ENCODE measurements around the gene SLC49A4. TPM values are rescaled to one million over a fixed set of nuclear protein-coding genes. Genes with fewer than 3 reads are reported as not detected.

Gene SLC49A4
- total RNA-seq, 1 donor, result 30.0 TPM

- no peak for TF ChIP-seq CTCF (IDR thresholded peaks at IDR 0.05; ENCODE audit: insufficient read depth, low read length)
- peak overlapping the region; percentile 95 for H3K4me3 ChIP-seq (ENCODE audit: low read depth, low read length)
- peak; percentile 6 for DNase-seq (ENCODE audit: low read depth)
Measured at GRCh38 chr3:122795674-122796195, 866 bp downstream of the SLC49A4 start.

GRCh38 chr3:122797291-122797690, 2.4 kb downstream of the SLC49A4 start:
- H3K4me3 ChIP-seq (ENCODE audit: low read depth, low read length), result no peak overlapping the region
- DNase-seq (ENCODE audit: low read depth), result peak; percentile 31
- TF ChIP-seq CTCF (IDR thresholded peaks at IDR 0.05; ENCODE audit: insufficient read depth, low read length), result no peak

- H3K4me3 ChIP-seq (ENCODE audit: low read depth, low read length), result no peak overlapping the region
- DNase-seq (ENCODE audit: low read depth), result no peak
- TF ChIP-seq CTCF (IDR thresholded peaks at IDR 0.05; ENCODE audit: insufficient read depth, low read length), result no peak
Measured at GRCh38 chr3:122799322-122799721, 4.5 kb downstream of the SLC49A4 start.

- no peak for TF ChIP-seq CTCF (IDR thresholded peaks at IDR 0.05; ENCODE audit: insufficient read depth, low read length)
- no peak for DNase-seq (ENCODE audit: low read depth)
Measured at GRCh38 chr3:122800031-122800430, 5.2 kb downstream of the SLC49A4 start.

GRCh38 chr3:122800706-122801237, 5.9 kb downstream of the SLC49A4 start:
- no peak for TF ChIP-seq CTCF (IDR thresholded peaks at IDR 0.05; ENCODE audit: insufficient read depth, low read length)
- no peak overlapping the region for H3K4me3 ChIP-seq (ENCODE audit: low read depth, low read length)
- no peak for DNase-seq (ENCODE audit: low read depth)

More at GRCh38 chr3:122800031-122800430, 5.2 kb downstream of the SLC49A4 start:
- H3K4me3 ChIP-seq (ENCODE audit: low read depth, low read length), result no peak overlapping the region

- no peak overlapping the region for H3K4me3 ChIP-seq (ENCODE audit: low read depth, low read length)
- no peak for TF ChIP-seq CTCF (IDR thresholded peaks at IDR 0.05; ENCODE audit: insufficient read depth, low read length)
- DNase-seq (ENCODE audit: low read depth), result no peak
Measured at GRCh38 chr3:122802323-122802722, 7.5 kb downstream of the SLC49A4 start.

- no peak overlapping the region for H3K4me3 ChIP-seq (ENCODE audit: low read depth, low read length)
- no peak for DNase-seq (ENCODE audit: low read depth)
- no peak for TF ChIP-seq CTCF (IDR thresholded peaks at IDR 0.05; ENCODE audit: insufficient read depth, low read length)
Measured at GRCh38 chr3:122803977-122804376, 9.1 kb downstream of the SLC49A4 start.

All from fibroblast of the aortic adventitia (primary cell).